ENCODE measurements around the gene RHBDD1. TPM values are rescaled to one million over a fixed set of nuclear protein-coding genes. Genes with fewer than 3 reads are reported as not detected.

The RHBDD1 gene
- total and polyA plus RNA-seq, 9 donors: 11.5 to 95.8 (median 49.5) TPM

GRCh38 chr2:226813148-226813701 is 22.6 kb upstream of the RHBDD1 start:
- Histone ChIP-seq H3K4me3 (no peak overlapping the region), H3K9me3 (no peaks in the 10 kb centered on the region), H3K36me3 (no peaks in the 10 kb centered on the region), H3K27ac (no peak overlapping the region), H3K27me3 (no peaks in the 10 kb centered on the region), H3K4me1 (ENCODE audit: insufficient read depth) (no peaks in the 10 kb centered on the region)
- no peak for DNase-seq
- TF ChIP-seq EP300 (IDR thresholded peaks at IDR 0.05) (no peak), POLR2A (IDR thresholded peaks at IDR 0.05) (no peak), CTCF (IDR thresholded peaks at IDR 0.05) (no peak)
- intact Hi-C loops (cut with DNase I): no loop called here
- WGBS, 3 donors: 96 to 100% (median 100%) methylated on average over 1 of the region's 1 CpG

- Histone ChIP-seq H3K9me3 (no peaks in the 10 kb centered on the region), H3K27ac (no peak overlapping the region), H3K27me3 (no peaks in the 10 kb centered on the region), H3K4me1 (ENCODE audit: insufficient read depth) (no peaks in the 10 kb centered on the region), H3K4me3 (no peak overlapping the region), H3K36me3 (no peaks in the 10 kb centered on the region)
- DNase-seq: no peak
- WGBS, 3 donors: 29 to 39% (median 29%) methylated on average over 3 of the region's 3 CpGs
- no peak for TF ChIP-seq POLR2A (IDR thresholded peaks at IDR 0.05)
- TF ChIP-seq EP300 (IDR thresholded peaks at IDR 0.05): no peak
- TF ChIP-seq CTCF (IDR thresholded peaks at IDR 0.05): no peak
- intact Hi-C loops (cut with DNase I): no loop called here
Observed at GRCh38 chr2:226818930-226819329, 16.9 kb upstream of the RHBDD1 start.

- no peaks in the 10 kb centered on the region for H3K36me3 ChIP-seq
- H3K27me3 ChIP-seq: no peaks in the 10 kb centered on the region
- H3K9me3 ChIP-seq: no peaks in the 10 kb centered on the region
- WGBS, 3 donors: 40 to 57% (median 41%) methylated on average over 2 of the region's 2 CpGs
- TF ChIP-seq CTCF (IDR thresholded peaks at IDR 0.05) (no peak), POLR2A (IDR thresholded peaks at IDR 0.05) (no peak), EP300 (IDR thresholded peaks at IDR 0.05) (no peak)
- intact Hi-C loops (cut with DNase I): no loop called here
- DNase-seq: no peak
- no peak overlapping the region for H3K27ac ChIP-seq
- no peak overlapping the region for H3K4me3 ChIP-seq
- no peaks in the 10 kb centered on the region for H3K4me1 ChIP-seq (ENCODE audit: insufficient read depth)
Observed at GRCh38 chr2:226825056-226825455, 10.8 kb upstream of the RHBDD1 start.

GRCh38 chr2:226828191-226828590 is 7.7 kb upstream of the RHBDD1 start:
- Histone ChIP-seq H3K36me3 (no peaks in the 10 kb centered on the region), H3K27ac (no peak overlapping the region), H3K27me3 (no peaks in the 10 kb centered on the region), H3K9me3 (no peaks in the 10 kb centered on the region), H3K4me3 (no peak overlapping the region), H3K4me1 (ENCODE audit: insufficient read depth) (no peaks in the 10 kb centered on the region)
- WGBS, 3 donors: 71 to 75% (median 72%) methylated on average over 2 of the region's 2 CpGs
- intact Hi-C loops (cut with DNase I): no loop called here
- no peak for TF ChIP-seq POLR2A (IDR thresholded peaks at IDR 0.05)
- no peak for TF ChIP-seq CTCF (IDR thresholded peaks at IDR 0.05)
- no peak for TF ChIP-seq EP300 (IDR thresholded peaks at IDR 0.05)
- DNase-seq: no peak
